ENCODE results near the gene PRAC1. TPM values are rescaled to one million over a fixed set of nuclear protein-coding genes. Genes with fewer than 3 reads are reported as not detected.

The PRAC1 gene
- total RNA-seq, 2 experiments from 2014 or later: not detected

- no peaks in the 10 kb centered on the region for H3K79me2 ChIP-seq (ENCODE audit: insufficient read depth, low read depth, low read length)
- no peak overlapping the region for H2AFZ ChIP-seq (ENCODE audit: low read length)
- no peaks in the 10 kb centered on the region for H4K20me1 ChIP-seq (ENCODE audit: insufficient read depth, low read length)
- no peak overlapping the region for H3K4me3 ChIP-seq (ENCODE audit: low read depth, low read length, poor library complexity, severe bottlenecking)
- intact Hi-C loops (cut with micrococcal nuclease; ENCODE audit: unreplicated experiment): no loop called here
- ChIA-PET CTCF (ENCODE audit: unreplicated experiment) (no interaction called here), POLR2A (interaction anchor here (0.6 kb wide), 1 partner anchor 161 kb away, joined by 4 read pairs; no protein-coding TSS in a partner anchor)
- H3K36me3 ChIP-seq (ENCODE audit: insufficient read depth, low read length): no peaks in the 10 kb centered on the region
- no peaks in the 10 kb centered on the region for H3K9me2 ChIP-seq (ENCODE audit: insufficient read depth, low read length)
- H3K4me2 ChIP-seq (ENCODE audit: low read length): no peak overlapping the region
- H3K9me3 ChIP-seq (ENCODE audit: low read length): no peaks in the 10 kb centered on the region
- H3K27ac ChIP-seq (ENCODE audit: low read depth, low read length, poor library complexity, severe bottlenecking): no peak overlapping the region
- TF ChIP-seq CTCF (conservative IDR thresholded peaks at IDR 0.05; ENCODE audit: low read length) (no peak), EZH2phosphoT487 (IDR thresholded peaks at IDR 0.05; ENCODE audit: borderline replicate concordance, low read depth, low read length) (no peak)
- no peaks in the 10 kb centered on the region for H3K4me1 ChIP-seq (ENCODE audit: insufficient read depth, low read length, poor library complexity, severe bottlenecking)
- no TSS peak for BruUV-seq (replicated peaks)
- no peak for DNase-seq (ENCODE audit: low spot score)
Measured at GRCh38 chr17:48715496-48716399, 6.6 kb downstream of the PRAC1 start.

GRCh38 chr17:48711128-48711527 lies 11.2 kb downstream of the PRAC1 start:
- Histone ChIP-seq H2AFZ (ENCODE audit: low read length) (no peak overlapping the region), H3K36me3 (ENCODE audit: insufficient read depth, low read length) (no peaks in the 10 kb centered on the region), H4K20me1 (ENCODE audit: insufficient read depth, low read length) (no peaks in the 10 kb centered on the region), H3K79me2 (ENCODE audit: insufficient read depth, low read depth, low read length) (no peaks in the 10 kb centered on the region), H3K4me1 (ENCODE audit: insufficient read depth, low read length, poor library complexity, severe bottlenecking) (no peaks in the 10 kb centered on the region), H3K27ac (ENCODE audit: low read depth, low read length, poor library complexity, severe bottlenecking) (no peak overlapping the region), H3K9me3 (ENCODE audit: low read length) (no peaks in the 10 kb centered on the region), H3K4me2 (ENCODE audit: low read length) (no peak overlapping the region), H3K4me3 (ENCODE audit: low read depth, low read length, poor library complexity, severe bottlenecking) (no peak overlapping the region), H3K9me2 (ENCODE audit: insufficient read depth, low read length) (no peaks in the 10 kb centered on the region)
- ChIA-PET CTCF (ENCODE audit: unreplicated experiment) (no interaction called here), POLR2A (no interaction called here)
- no TSS peak for BruUV-seq (replicated peaks)
- intact Hi-C loops (cut with micrococcal nuclease; ENCODE audit: unreplicated experiment): no loop called here
- DNase-seq (ENCODE audit: low spot score): no peak
- TF ChIP-seq CTCF (conservative IDR thresholded peaks at IDR 0.05; ENCODE audit: low read length) (no peak), EZH2phosphoT487 (IDR thresholded peaks at IDR 0.05; ENCODE audit: borderline replicate concordance, low read depth, low read length) (no peak)

All from OCI-LY7 (cell line).